GM21390 (cell line): Measurements from ENCODE around the gene SRSF6.
"Not testable (repeated sequence)": the region's sequence is repeated elsewhere in the genome, so short reads cannot be mapped to it uniquely, and the experiment has no call there.

Experiments
- ATAC-seq: cut with Tn5 transposase; IDR thresholded peaks from one replicate; pipeline ENCODE4 v1.9.1; 2021; ENCODE audit not compliant: unreplicated experiment

Gene SRSF6

GRCh38 chr20:43457640-43458421 lies at the start of gene SRSF6:
Gene SRSF6, plus strand, starts transcription at chr20:43457896. Its CDS starts 138 bp downstream, at chr20:43458034.
- ATAC-seq = peak; percentile 81

GRCh38 chr20:43408848-43409576 lies 48.7 kb upstream of the SRSF6 start:
- no peak for ATAC-seq

GRCh38 chr20:43409577-43409913 lies 48.2 kb upstream of the SRSF6 start:
- ATAC-seq = no peak

- no peak for ATAC-seq
These were observed 41.9 kb upstream of the SRSF6 start for GRCh38 chr20:43415661-43416430.

GRCh38 chr20:43416591-43417228 lies 41.0 kb upstream of the SRSF6 start:
- no peak for ATAC-seq

GRCh38 chr20:43420192-43420591 lies 37.5 kb upstream of the SRSF6 start:
- ATAC-seq = no peak

- ATAC-seq = not testable (repeated sequence)
These were observed 36.8 kb upstream of the SRSF6 start for GRCh38 chr20:43420913-43421312.

GRCh38 chr20:43426172-43426571 lies 31.5 kb upstream of the SRSF6 start:
- no peak for ATAC-seq

- no peak for ATAC-seq
These were observed 27.2 kb upstream of the SRSF6 start for GRCh38 chr20:43430265-43431133.

GRCh38 chr20:43431134-43431519 lies 26.6 kb upstream of the SRSF6 start:
- no peak for ATAC-seq

- no peak for ATAC-seq
These were observed 25.2 kb upstream of the SRSF6 start for GRCh38 chr20:43432498-43432897.

GRCh38 chr20:43433250-43433854 lies 24.3 kb upstream of the SRSF6 start:
- ATAC-seq = no peak

GRCh38 chr20:43434565-43434964 lies 23.1 kb upstream of the SRSF6 start:
- ATAC-seq = no peak

- peak; percentile 91 for ATAC-seq
These were observed 18.9 kb upstream of the SRSF6 start for GRCh38 chr20:43438578-43439316.

GRCh38 chr20:43440531-43440930 lies 17.2 kb upstream of the SRSF6 start:
- no peak for ATAC-seq

GRCh38 chr20:43442282-43442880 lies 15.3 kb upstream of the SRSF6 start:
- ATAC-seq = no peak

- ATAC-seq = no peak
These were observed 13.6 kb upstream of the SRSF6 start for GRCh38 chr20:43444107-43444506.

GRCh38 chr20:43446361-43446879 lies 11.3 kb upstream of the SRSF6 start:
- no peak for ATAC-seq

GRCh38 chr20:43448431-43448747 lies 9.3 kb upstream of the SRSF6 start:
- not testable (repeated sequence) for ATAC-seq
